Gastroesophageal sphincter (tissue), 3 donors: Measurements from ENCODE around the gene ATP6V0D1.

ENCODE experiments used
- CTCF ChIP-seq, 4 experiments: fragments of 200-600 bp in 2 of 4; fragments of 450-650 bp in 2 of 4; sonication (generic) in 1 of 4; IDR thresholded peaks; one replicate each; pipeline ENCODE4 v1.5.1; 2017 to 2019; ENCODE audit warnings: antibody characterized with exemption in 4 of 4, mild to moderate bottlenecking in 2 of 4, moderate library complexity in 2 of 4
- EP300 ChIP-seq: sonication (generic); formaldehyde crosslinking; IDR thresholded peaks from one replicate; pipeline ENCODE4 v1.6.1; 2017; ENCODE audit warnings: antibody characterized with exemption, mild to moderate bottlenecking
- POLR2A ChIP-seq, 2 donors: fragments of 450-650 bp; IDR thresholded peaks; one replicate each; pipeline ENCODE4 v1.6.1; 2017; ENCODE audit warnings: antibody characterized with exemption in 2 of 2, mild to moderate bottlenecking in 2 of 2, moderate library complexity in 1 of 2
- POLR2AphosphoS5 ChIP-seq: sonication (generic); formaldehyde crosslinking; IDR thresholded peaks from one replicate; pipeline ENCODE4 v1.6.1; 2017; ENCODE audit warnings: antibody characterized with exemption

GRCh38 chr16:67474551-67475455 is 6.2 kb downstream of the ATP6V0D1 start:
- TF ChIP-seq CTCF (IDR thresholded peaks at IDR 0.05): no peak
- no peak for TF ChIP-seq EP300
- TF ChIP-seq POLR2AphosphoS5: no peak
- TF ChIP-seq POLR2A (IDR thresholded peaks at IDR 0.05): no peak
